Lower leg skin (tissue), 4 donors: ENCODE measurements around the gene CFAP74. TPM values are rescaled to one million over a fixed set of nuclear protein-coding genes. Genes with fewer than 3 reads are reported as not detected.

Experiments used
- DNase-seq, 2 donors: peaks; one replicate each; pipeline ENCODE4 v3.0.0-alpha.2; 2019; ENCODE audit warnings: low spot score in 2 of 2
- H3K4me3 ChIP-seq: fragments of 200-600 bp; sonication (generic); 2 replicates; pipeline ENCODE4 v1.5.1; 2017; ENCODE audit warnings: mild to moderate bottlenecking, low read depth; ENCODE audit not compliant: poor library complexity, severe bottlenecking
- CTCF ChIP-seq, 3 donors: fragments of 450-650 bp; IDR thresholded peaks; one replicate each; pipeline ENCODE4 v1.5.1; 2016; ENCODE audit warnings: antibody characterized with exemption in 3 of 3, mild to moderate bottlenecking in 3 of 3, moderate library complexity in 2 of 3
- POLR2A ChIP-seq, 2 donors: fragments of 450-650 bp; IDR thresholded peaks; one replicate each; pipeline ENCODE4 v1.6.1; 2016 to 2017; ENCODE audit warnings: antibody characterized with exemption in 2 of 2, mild to moderate bottlenecking in 1 of 2, moderate library complexity in 1 of 2
- WGBS, 2 donors: methylation state at CpG; one replicate each; pipeline ENCODE4 v1.1.5; 2018; 5-methylcytosine and 5-hydroxymethylcytosine counted together
- intact Hi-C: fragments of 100-400 bp; cut with DNase I; formaldehyde crosslinking; loops from one replicate; pipeline ENCODE4 v1.15.0; 2023; ENCODE audit warnings: low total_unique reads
- total RNA-seq, 4 donors: library from RNA; depleted of rRNA; stranded (reverse); fragments of >200 nt; gene quantifications; one replicate each; pipeline ENCODE4 v1.1.0, GENCODE V29; 2016

The CFAP74 gene
- total RNA-seq, 4 donors from 2014 or later: 0.10 TPM; not detected in 3

GRCh38 chr1:1958071-1958541, 45.5 kb downstream of the CFAP74 start:
- TF ChIP-seq CTCF (IDR thresholded peaks at IDR 0.05): no peak
- TF ChIP-seq POLR2A (IDR thresholded peaks at IDR 0.05): no peak
- no peak overlapping the region for H3K4me3 ChIP-seq
- intact Hi-C loops: loop anchor here (5.0 kb wide), 1 partner anchor 89 kb away; no protein-coding TSS in a partner anchor
- WGBS, 2 donors: 81 to 82% methylated on average over 29 of the region's 29 CpGs
- DNase-seq: no peak

GRCh38 chr1:1957533-1957961, 46.0 kb downstream of the CFAP74 start:
- WGBS, 2 donors: 90% methylated on average over 16 to 19 of the region's 22 CpGs
- intact Hi-C loops: loop anchor here (5.0 kb wide), 1 partner anchor 90 kb away; no protein-coding TSS in a partner anchor
- no peak for TF ChIP-seq CTCF (IDR thresholded peaks at IDR 0.05)
- no peak for TF ChIP-seq POLR2A (IDR thresholded peaks at IDR 0.05)
- no peak for DNase-seq
- no peak overlapping the region for H3K4me3 ChIP-seq

- 91 to 95% methylated on average over 36 to 38 of the region's 38 CpGs for WGBS, 2 donors
- no peak overlapping the region for H3K4me3 ChIP-seq
- intact Hi-C loops: loop anchor here (5.0 kb wide), 1 partner anchor 90 kb away; no protein-coding TSS in a partner anchor
- TF ChIP-seq POLR2A (IDR thresholded peaks at IDR 0.05) (no peak), CTCF (IDR thresholded peaks at IDR 0.05) (no peak)
- no peak for DNase-seq
These were observed 46.7 kb downstream of the CFAP74 start for GRCh38 chr1:1956586-1957532.

- no peak overlapping the region for H3K4me3 ChIP-seq
- no peak for DNase-seq
- intact Hi-C loops: loop anchor here (5.0 kb wide), 1 partner anchor 91 kb away; no protein-coding TSS in a partner anchor
- TF ChIP-seq POLR2A (IDR thresholded peaks at IDR 0.05) (no peak), CTCF (IDR thresholded peaks at IDR 0.05) (no peak)
- 73 to 83% methylated on average over 2 to 5 of the region's 7 CpGs for WGBS, 2 donors
These were observed 47.5 kb downstream of the CFAP74 start for GRCh38 chr1:1956101-1956500.

GRCh38 chr1:1955621-1956094, 47.9 kb downstream of the CFAP74 start:
- WGBS, 2 donors: 81 to 83% methylated on average over 14 of the region's 14 CpGs
- no peak for DNase-seq
- no peak overlapping the region for H3K4me3 ChIP-seq
- intact Hi-C loops: loop anchor here (5.0 kb wide), 1 partner anchor 92 kb away; no protein-coding TSS in a partner anchor
- TF ChIP-seq POLR2A (IDR thresholded peaks at IDR 0.05) (no peak), CTCF (IDR thresholded peaks at IDR 0.05) (no peak)
